Activated CD4-positive, alpha-beta T cell treated with anti-CD3 and anti-CD28 coated beads, Interleukin-10, Interleukin-2, amounts not matched to agents 100 ng/mL and 50 ng/mL, durations not matched to agents 16 hours and 8 hours (primary cell): ENCODE measurements around the gene OPN1MW.
"Not testable (repeated sequence)": the region's sequence is repeated elsewhere in the genome, so short reads cannot be mapped to it uniquely, and the experiment has no call there.

Experiments used
- DNase-seq: peaks from one replicate; pipeline ENCODE4 v3.0.0-alpha.2; 2020

Gene OPN1MW

DNA sequence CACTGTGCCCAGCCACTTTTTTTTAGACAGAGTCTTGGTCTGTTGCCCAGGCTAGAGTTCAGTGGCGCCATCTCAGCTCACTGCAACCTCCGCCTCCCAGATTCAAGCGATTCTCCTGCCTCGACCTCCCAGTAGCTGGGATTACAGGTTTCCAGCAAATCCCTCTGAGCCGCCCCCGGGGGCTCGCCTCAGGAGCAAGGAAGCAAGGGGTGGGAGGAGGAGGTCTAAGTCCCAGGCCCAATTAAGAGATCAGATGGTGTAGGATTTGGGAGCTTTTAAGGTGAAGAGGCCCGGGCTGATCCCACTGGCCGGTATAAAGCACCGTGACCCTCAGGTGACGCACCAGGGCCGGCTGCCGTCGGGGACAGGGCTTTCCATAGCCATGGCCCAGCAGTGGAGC, at the start of gene OPN1MW:
TSS of gene OPN1MW (plus strand) at position 301 of the 400 bp plus-strand sequence. CDS start at position 383, 82 bp downstream.
- DNase-seq, result not testable (repeated sequence)

GRCh38 chrX:154135458-154136229, 46.8 kb upstream of the OPN1MW start:
- DNase-seq, result peak; percentile 34

DNA sequence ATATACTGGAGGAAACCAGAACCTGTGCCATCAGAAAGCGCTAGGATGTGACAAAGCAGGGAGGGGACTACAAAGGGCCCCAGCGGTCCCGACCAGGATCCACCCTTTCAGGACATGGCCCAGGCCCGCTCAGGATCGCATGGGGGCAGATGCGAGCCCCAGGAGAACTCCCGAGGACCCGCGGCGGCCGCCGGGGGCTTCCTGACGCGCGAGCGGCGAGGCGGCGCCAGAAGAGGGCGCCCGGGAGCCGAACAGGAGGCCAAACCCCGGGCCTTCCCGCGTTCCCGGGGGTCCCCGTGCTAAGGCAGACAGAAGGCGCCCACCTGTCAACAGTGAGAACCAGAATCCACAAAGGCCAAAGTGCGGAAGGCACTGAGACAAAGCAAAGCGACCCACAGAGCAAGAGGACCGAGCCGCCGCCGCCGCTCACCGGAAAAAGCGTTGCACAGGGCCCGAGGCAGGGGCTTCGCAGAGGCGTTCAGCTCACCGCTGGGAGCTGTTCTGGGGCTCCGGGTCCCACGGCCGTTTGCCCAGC, 45.7 kb upstream of the OPN1MW start:
- peak; percentile 67 for DNase-seq

GRCh38 chrX:154138857-154139256, 43.5 kb upstream of the OPN1MW start:
- no peak for DNase-seq

DNA sequence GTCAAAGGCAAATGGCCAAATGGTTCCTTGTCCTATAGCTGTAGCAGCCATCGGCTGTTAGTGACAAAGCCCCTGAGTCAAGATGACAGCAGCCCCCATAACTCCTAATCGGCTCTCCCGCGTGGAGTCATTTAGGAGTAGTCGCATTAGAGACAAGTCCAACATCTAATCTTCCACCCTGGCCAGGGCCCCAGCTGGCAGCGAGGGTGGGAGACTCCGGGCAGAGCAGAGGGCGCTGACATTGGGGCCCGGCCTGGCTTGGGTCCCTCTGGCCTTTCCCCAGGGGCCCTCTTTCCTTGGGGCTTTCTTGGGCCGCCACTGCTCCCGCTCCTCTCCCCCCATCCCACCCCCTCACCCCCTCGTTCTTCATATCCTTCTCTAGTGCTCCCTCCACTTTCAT, 42.2 kb upstream of the OPN1MW start:
- no peak for DNase-seq

DNA sequence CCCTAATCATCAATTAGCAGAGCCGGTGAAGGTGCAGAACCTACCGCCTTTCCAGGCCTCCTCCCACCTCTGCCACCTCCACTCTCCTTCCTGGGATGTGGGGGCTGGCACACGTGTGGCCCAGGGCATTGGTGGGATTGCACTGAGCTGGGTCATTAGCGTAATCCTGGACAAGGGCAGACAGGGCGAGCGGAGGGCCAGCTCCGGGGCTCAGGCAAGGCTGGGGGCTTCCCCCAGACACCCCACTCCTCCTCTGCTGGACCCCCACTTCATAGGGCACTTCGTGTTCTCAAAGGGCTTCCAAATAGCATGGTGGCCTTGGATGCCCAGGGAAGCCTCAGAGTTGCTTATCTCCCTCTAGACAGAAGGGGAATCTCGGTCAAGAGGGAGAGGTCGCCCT, 41.7 kb upstream of the OPN1MW start:
- no peak for DNase-seq

GRCh38 chrX:154142386-154142785, 40.0 kb upstream of the OPN1MW start:
- no peak for DNase-seq

DNA sequence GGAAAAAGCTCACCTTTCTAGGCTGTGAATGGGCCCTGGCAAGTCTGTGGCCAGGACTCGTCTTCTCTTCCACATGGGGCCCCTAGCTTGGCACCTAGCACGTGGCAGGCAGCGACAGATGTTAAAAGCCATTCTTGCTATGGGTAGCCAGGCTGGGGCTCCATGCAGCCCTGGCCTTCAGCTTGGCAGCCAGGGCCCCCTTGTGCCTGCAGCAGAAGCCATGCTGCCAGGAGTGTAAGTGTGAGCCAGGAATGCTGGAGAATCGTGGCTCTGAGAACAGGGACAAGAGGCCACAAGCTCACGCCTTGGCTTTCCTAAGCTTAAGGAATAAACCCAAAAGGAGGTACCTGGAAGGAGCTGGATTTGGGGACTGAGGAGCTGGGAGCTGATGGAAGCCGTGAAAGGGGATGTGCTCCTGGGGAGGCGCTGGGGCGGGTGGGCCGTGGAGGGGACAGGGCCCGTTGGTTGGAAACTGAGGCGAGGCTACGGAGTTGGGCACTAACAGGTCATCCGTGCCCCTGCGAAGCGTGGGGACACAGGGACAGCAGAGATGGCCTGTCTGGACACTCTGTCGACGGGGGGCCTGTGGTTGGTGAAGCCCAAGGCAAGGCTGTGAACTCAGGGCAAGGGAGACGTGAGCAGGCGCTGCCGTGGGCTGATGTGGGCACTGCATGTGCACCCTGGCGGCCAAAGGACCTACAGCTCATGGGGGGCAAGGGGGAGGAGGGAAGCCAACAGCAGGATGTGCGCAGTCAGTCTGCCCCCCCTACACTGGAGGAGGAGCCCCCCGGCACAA, 39.2 kb upstream of the OPN1MW start:
- DNase-seq, result no peak

GRCh38 chrX:154144010-154144409, 38.4 kb upstream of the OPN1MW start, which contains the start of gene OPN1LW:
Gene OPN1LW (plus strand): TSS chrX:154144243. CDS start chrX:154144284, 41 bp downstream.
- not testable (repeated sequence) for DNase-seq

- not testable (repeated sequence) for DNase-seq
Observed at GRCh38 chrX:154151030-154151429, 31.4 kb upstream of the OPN1MW start.

DNA sequence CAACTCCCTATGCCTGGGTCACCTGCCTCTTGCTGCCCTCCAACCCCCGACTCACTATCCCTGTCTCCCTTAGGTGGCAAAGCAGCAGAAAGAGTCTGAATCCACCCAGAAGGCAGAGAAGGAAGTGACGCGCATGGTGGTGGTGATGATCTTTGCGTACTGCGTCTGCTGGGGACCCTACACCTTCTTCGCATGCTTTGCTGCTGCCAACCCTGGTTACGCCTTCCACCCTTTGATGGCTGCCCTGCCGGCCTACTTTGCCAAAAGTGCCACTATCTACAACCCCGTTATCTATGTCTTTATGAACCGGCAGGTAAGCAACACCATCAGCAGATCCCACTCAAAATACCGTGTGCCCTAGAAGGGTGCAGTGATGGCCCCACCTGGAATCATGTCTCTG, 26.2 kb upstream of the OPN1MW start:
- DNase-seq, result not testable (repeated sequence)

GRCh38 chrX:154157207-154157606, 25.2 kb upstream of the OPN1MW start:
- DNase-seq, result not testable (repeated sequence)

DNA sequence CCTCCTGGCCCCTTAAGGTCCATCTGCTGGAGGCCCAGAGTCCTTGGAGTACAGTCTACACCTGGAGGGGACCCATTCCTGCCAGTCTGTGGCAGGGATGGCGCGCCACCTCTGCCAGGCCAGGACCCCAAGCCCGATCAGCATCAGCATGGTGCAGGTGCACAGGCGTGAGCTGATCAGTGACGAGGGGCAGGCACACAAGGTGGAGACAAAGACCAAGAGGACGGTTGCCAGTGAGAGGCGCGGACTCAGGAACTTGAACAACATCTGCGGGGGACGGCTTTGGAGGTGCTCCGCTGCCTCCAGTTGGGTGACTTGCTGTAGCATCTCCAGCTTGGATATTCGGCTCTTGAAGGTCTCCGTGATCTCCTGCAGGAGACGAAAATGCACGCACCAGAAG, 23.1 kb upstream of the OPN1MW start:
- DNase-seq, result not testable (repeated sequence)

- not testable (repeated sequence) for DNase-seq
Observed at GRCh38 chrX:154164902-154165301, 17.5 kb upstream of the OPN1MW start.

- DNase-seq, result not testable (repeated sequence)
Observed at GRCh38 chrX:154168384-154168783, 14.0 kb upstream of the OPN1MW start.

- DNase-seq, result not testable (repeated sequence)
Observed at GRCh38 chrX:154172535-154172943, 9.9 kb upstream of the OPN1MW start.

DNA sequence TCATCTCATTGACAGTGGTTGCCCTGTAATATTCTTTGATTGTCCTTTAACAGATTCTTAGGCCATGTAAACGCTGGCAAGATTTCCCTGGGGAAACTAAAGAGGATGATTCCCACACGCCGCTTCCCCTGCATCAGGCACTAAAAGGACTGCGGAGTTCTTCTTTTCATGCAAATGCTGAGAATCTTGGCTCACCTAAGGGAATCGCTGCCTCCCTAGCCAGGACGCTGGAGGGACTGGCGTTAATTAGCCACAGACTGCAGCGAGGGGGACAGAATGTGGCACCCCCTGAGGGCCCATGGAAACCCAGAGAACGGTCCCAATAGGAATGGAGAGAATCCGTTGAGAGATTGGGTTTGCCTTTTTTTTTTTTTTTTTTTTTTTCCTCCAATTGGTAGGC, 8.0 kb upstream of the OPN1MW start:
- DNase-seq, result not testable (repeated sequence)

- not testable (repeated sequence) for DNase-seq
Observed at GRCh38 chrX:154183794-154184193, 1.4 kb downstream of the OPN1MW start.

DNA sequence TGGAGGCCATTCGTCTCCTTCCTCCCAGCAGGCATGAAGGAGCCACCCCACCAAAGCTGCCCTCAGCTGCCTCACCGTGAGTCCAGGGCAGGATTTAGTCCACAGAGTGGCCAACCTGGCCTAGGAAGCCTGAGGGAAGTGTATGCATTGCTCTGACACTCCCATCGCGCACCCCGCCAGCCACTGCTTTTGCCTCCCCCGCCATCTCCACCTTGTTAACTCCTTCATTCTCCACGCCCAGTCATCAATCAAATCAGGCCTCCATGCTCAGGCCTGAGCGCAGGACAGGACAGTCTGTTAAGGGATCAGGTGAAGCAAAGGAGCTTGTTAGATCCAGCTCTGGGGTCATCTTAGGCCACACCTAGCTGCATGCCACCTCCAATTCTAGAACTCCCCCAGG, 10.4 kb downstream of the OPN1MW start:
- not testable (repeated sequence) for DNase-seq

GRCh38 chrX:154194316-154194715, 11.9 kb downstream of the OPN1MW start:
- not testable (repeated sequence) for DNase-seq

DNA sequence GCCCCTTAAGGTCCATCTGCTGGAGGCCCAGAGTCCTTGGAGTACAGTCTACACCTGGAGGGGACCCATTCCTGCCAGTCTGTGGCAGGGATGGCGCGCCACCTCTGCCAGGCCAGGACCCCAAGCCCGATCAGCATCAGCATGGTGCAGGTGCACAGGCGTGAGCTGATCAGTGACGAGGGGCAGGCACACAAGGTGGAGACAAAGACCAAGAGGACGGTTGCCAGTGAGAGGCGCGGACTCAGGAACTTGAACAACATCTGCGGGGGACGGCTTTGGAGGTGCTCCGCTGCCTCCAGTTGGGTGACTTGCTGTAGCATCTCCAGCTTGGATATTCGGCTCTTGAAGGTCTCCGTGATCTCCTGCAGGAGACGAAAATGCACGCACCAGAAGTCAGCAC, 14.1 kb downstream of the OPN1MW start:
- DNase-seq, result not testable (repeated sequence)

GRCh38 chrX:154209670-154210418, 27.4 kb downstream of the OPN1MW start:
- DNase-seq, result not testable (repeated sequence)

GRCh38 chrX:154211057-154211456, 28.7 kb downstream of the OPN1MW start:
- not testable (repeated sequence) for DNase-seq
